ENCODE measurements around the gene KRCC1. TPM values are rescaled to one million over a fixed set of nuclear protein-coding genes. Genes with fewer than 3 reads are reported as not detected.

KRCC1 gene
- 15.6 and 20.7 TPM in 2 replicates for total RNA-seq

DNA sequence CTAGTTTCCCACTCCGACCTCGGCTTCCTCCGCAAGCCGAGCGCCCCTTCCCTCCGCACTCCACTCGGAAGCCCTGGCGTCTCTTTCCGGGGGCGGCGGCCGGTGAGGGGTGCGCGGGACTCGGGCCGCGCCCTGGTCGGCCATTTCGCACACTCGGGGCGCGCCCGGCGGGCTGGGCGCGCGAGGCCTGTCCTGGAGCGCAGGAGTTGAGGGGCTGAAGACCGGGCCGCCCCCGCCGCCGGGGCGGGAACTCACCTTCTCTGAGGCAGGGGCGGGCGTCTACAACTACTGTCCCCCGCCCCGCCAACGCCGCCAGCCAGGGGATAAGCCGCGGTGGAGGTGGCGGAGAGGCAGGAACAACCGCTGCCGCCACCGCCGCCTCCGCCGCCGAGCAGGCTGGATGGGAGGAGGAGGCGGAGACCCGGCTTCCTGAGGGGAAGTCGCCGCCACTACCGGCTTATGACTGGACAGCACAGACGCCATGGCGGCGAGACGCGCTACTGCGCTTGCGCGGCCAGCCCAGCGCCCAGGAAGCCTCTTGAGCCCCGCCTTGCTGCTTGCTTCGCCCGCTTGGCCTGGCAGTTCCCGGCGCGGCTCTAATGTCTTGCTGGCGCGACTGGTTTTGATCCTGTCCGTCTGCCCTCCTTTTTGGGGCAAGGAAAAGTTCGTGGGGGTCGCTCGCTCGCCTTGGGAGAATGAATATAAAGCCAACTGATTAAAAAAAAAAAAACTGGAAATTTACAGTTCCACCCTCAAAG, at the start of gene KRCC1:
Gene KRCC1, minus strand, starts transcription at position 413 of the 758 bp plus-strand sequence. CDS start 27,220 bp downstream, outside the sequence.

DNA sequence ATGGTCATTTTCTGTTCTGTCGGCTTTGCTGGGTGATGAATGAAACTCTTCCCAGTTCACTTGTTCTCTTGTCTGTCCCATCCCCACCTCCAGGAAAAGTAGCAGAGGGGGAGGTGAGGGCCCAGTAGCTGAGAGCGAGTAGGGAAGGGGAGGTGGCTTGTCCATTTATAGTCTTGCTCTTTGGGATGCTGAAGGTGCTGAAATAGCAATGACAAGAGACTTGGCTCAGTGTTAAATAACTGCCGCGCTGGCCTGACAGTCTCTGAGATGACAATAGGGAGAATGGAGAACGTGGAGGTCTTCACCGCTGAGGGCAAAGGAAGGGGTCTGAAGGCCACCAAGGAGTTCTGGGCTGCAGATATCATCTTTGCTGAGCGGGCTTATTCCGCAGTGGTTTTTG, 12.0 kb upstream of the KRCC1 start, which contains the start of gene SMYD1:
Gene SMYD1, plus strand, starts transcription at position 228 of the 400 bp plus-strand sequence. Its CDS starts 40 bp downstream, at position 268.

DNA sequence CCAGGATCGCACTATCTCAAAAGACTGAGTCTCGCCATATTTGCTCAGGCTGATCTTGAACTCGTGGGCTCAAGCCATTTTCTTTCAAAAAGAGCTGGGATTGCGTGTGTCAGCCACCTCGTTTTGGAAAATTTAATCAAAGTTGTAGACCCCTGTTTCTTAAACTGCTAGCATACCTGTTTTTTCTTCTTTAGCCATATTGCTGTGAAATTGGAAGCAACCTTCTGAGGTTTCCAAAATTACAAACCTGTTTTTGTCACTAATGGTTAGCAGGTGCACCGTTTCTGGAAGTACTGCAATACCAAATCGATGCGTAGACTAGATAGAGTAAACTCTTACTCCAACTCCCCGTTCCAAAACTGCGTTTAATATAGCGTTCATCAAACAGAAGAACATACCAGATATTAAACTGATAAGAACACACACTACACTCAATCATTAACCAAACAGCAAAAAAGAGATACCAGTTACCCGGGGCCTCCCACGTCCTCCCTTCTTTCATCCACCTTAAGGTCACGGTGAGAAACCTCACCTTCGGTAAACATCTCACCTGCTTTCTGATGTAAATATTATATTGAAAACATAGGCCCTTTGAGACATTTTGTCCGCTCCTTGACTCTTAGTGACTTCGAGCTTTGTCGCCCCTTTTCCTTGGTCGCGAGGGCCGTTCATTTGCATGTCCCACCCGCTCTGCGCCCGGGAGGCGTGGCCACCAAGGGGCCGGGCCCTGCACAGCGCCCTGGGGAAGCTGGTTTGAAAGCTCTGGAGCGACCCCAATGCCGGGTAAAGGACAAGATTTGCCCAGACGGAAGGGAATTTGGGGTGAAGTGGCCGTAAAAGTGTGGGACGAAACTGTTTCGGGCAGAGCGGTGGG, 39.3 kb downstream of the KRCC1 start, which contains the start of gene RNU2-63P:
Gene RNU2-63P, minus strand, starts transcription at position 462 of the 874 bp plus-strand sequence.

Other genes with a start within 250 kb of the KRCC1 start
- 0.65 TPM in 1 of 2 replicates, not detected in the other for gene RGPD2, start 230.0 kb downstream of the KRCC1 start, total RNA-seq
- gene RNU2-63P, start 39.2 kb downstream of the KRCC1 start, total RNA-seq, result not detected in 2 replicates
- gene SMYD1, start 12.0 kb upstream of the KRCC1 start, total RNA-seq, result 0.64 TPM in 1 of 2 replicates, not detected in the other
- not detected in 2 replicates for gene FABP1, start 72.3 kb upstream of the KRCC1 start, total RNA-seq
- 5.3 TPM in 1 of 2 replicates, not detected in the other for gene THNSL2, start 114.6 kb upstream of the KRCC1 start, total RNA-seq

All from epithelial cell of alveolus of lung (primary cell).